Mesenchymal stem cell (in vitro differentiated cells and primary cell): Measurements from ENCODE around the gene FAM114A2.

Experiments
- DNase-seq: peaks from one replicate; pipeline ENCODE4 v3.0.0-alpha.2; 2013
- H2AFZ ChIP-seq: one replicate; pipeline ENCODE4 v1.6.1; 2013; ENCODE audit warnings: low read depth, mild to moderate bottlenecking, control low read depth, inconsistent platforms, low read length, moderate library complexity
- H2AK5ac ChIP-seq: 2 replicates; pipeline ENCODE4 v1.6.1; 2013; ENCODE audit warnings: low read length, moderate library complexity, mild to moderate bottlenecking, inconsistent platforms; ENCODE audit not compliant: severe bottlenecking
- H2BK120ac ChIP-seq: one replicate; pipeline ENCODE4 v1.6.1; 2013; ENCODE audit warnings: low read depth, mild to moderate bottlenecking, inconsistent platforms, low read length, moderate library complexity
- H2BK12ac ChIP-seq, 2 experiments: one replicate each; pipeline ENCODE4 v1.6.1; 2013; ENCODE audit warnings: inconsistent platforms in 2 of 2, low read length in 2 of 2, mild to moderate bottlenecking in 2 of 2, moderate library complexity in 2 of 2, control low read depth in 1 of 2
- H2BK15ac ChIP-seq: one replicate; pipeline ENCODE4 v1.6.1; 2013; ENCODE audit warnings: mild to moderate bottlenecking, low read depth, inconsistent platforms; ENCODE audit not compliant: poor library complexity, severe bottlenecking
- H2BK5ac ChIP-seq: 2 replicates; pipeline ENCODE4 v1.6.1; 2013; ENCODE audit warnings: low read depth, mild to moderate bottlenecking, low read length, control low read depth, inconsistent platforms; ENCODE audit not compliant: poor library complexity, severe bottlenecking
- H3K14ac ChIP-seq, 2 experiments: one replicate each; pipeline ENCODE4 v1.6.1; 2013; ENCODE audit warnings: inconsistent platforms in 2 of 2, low read length in 2 of 2, control low read depth in 1 of 2, mild to moderate bottlenecking in 1 of 2, moderate library complexity in 1 of 2
- H3K18ac ChIP-seq, 2 experiments: one replicate each; pipeline ENCODE4 v1.6.1; 2013; ENCODE audit warnings: inconsistent platforms in 2 of 2, low read length in 2 of 2, control low read depth in 1 of 2, low read depth in 1 of 2, mild to moderate bottlenecking in 1 of 2
- H3K23ac ChIP-seq, 2 experiments: one replicate each; pipeline ENCODE4 v1.6.1; 2013; ENCODE audit warnings: inconsistent platforms in 2 of 2, low read length in 2 of 2, mild to moderate bottlenecking in 2 of 2, moderate library complexity in 2 of 2, control low read depth in 1 of 2
- H3K27ac ChIP-seq: 2 replicates; pipeline ENCODE4 v1.5.1; 2013; ENCODE audit warnings: mild to moderate bottlenecking, moderate library complexity, low read length, control low read depth, inconsistent platforms; ENCODE audit not compliant: poor library complexity, severe bottlenecking
- H3K27me3 ChIP-seq, 2 experiments: 2 replicates each; pipeline versions ENCODE4 v1.6.1 to v1.7.0; 2013; ENCODE audit warnings: low read length in 2 of 2, mild to moderate bottlenecking in 2 of 2, moderate library complexity in 2 of 2, control low read depth in 1 of 2, inconsistent platforms in 1 of 2; ENCODE audit not compliant: control insufficient read depth in 1 of 2, insufficient read depth in 1 of 2
- H3K36me3 ChIP-seq, 2 experiments: 2 replicates each; pipeline versions ENCODE4 v1.6.1 to v1.7.0; 2013; ENCODE audit warnings: low read length in 2 of 2, control low read depth in 1 of 2, inconsistent platforms in 1 of 2, low read depth in 1 of 2, mild to moderate bottlenecking in 1 of 2; ENCODE audit not compliant: insufficient read depth in 2 of 2, control insufficient read depth in 1 of 2
- H3K4ac ChIP-seq, 2 experiments: one replicate each; pipeline ENCODE4 v1.6.1; 2013; ENCODE audit warnings: inconsistent platforms in 2 of 2, low read length in 2 of 2, mild to moderate bottlenecking in 2 of 2, moderate library complexity in 2 of 2, control low read depth in 1 of 2, low read depth in 1 of 2
- H3K4me1 ChIP-seq: 2 replicates; pipeline ENCODE4 v1.6.1; 2013; ENCODE audit warnings: low read depth, low read length, control low read depth; ENCODE audit not compliant: control insufficient read depth, insufficient read depth
- H3K4me2 ChIP-seq: 2 replicates; pipeline ENCODE4 v1.6.1; 2013; ENCODE audit warnings: low read length, mild to moderate bottlenecking, inconsistent platforms; ENCODE audit not compliant: poor library complexity, severe bottlenecking
- H3K4me3 ChIP-seq, 2 experiments: 2 replicates each; pipeline versions ENCODE4 v1.5.1 to v1.7.0; 2013; ENCODE audit warnings: low read length in 2 of 2, mild to moderate bottlenecking in 2 of 2, control low read depth in 1 of 2, low read depth in 1 of 2; ENCODE audit not compliant: insufficient read depth in 1 of 2
- H3K79me1 ChIP-seq: replicated peaks from 2 replicates; pipeline ENCODE4 v1.6.1; 2013; ENCODE audit warnings: mild to moderate bottlenecking, control low read depth, low read length, inconsistent platforms; ENCODE audit not compliant: poor library complexity, severe bottlenecking
- H3K9ac ChIP-seq: 2 replicates; pipeline ENCODE4 v1.7.0; 2013; ENCODE audit warnings: mild to moderate bottlenecking, low read length, moderate library complexity
- H3K9me3 ChIP-seq: 2 replicates; pipeline ENCODE4 v1.7.0; 2013; ENCODE audit warnings: mild to moderate bottlenecking, low read length; ENCODE audit not compliant: control insufficient read depth
- H4K8ac ChIP-seq: one replicate; pipeline ENCODE4 v1.6.1; 2013; ENCODE audit warnings: inconsistent platforms, mild to moderate bottlenecking, low read length, moderate library complexity
- H4K91ac ChIP-seq: one replicate; pipeline ENCODE4 v1.6.1; 2013; ENCODE audit warnings: mild to moderate bottlenecking, low read length, inconsistent platforms
- WGBS: methylation state at CpG from one replicate; pipeline ENCODE4 v1.1.7; 2013; ENCODE audit warnings: mixed read lengths; 5-methylcytosine and 5-hydroxymethylcytosine counted together

Gene FAM114A2

DNA sequence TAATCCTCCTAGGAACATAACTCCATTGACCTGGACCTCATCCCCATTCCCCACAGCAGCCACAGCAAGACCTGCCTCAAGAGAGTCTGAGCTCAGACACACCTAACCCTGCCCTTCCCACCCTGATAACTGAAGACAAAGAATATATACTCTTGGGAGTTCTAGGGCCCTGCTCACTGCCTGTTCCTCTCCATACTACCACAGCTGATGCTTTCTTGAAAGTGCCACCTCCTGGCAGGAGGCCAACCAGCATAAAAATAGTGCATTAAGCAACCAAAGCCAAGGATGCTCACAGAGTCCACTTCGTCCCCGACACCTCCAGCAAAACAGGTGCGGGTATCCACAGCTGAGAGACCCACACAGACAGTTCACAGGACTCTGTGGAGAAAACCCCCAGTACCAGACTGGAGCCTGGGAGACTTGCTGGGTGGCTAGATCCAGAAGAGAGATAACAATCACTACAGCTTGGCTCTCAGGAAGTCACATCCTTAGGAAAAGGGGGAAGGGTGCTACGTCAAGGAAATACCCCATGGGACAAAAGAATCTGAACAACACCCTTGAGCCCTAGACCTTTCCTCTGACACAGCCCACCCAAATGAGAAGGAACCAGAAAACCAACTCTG is 23.5 kb downstream of the FAM114A2 start:
- Histone ChIP-seq H3K14ac (no peak overlapping the region), H4K91ac (no peak overlapping the region), H2AFZ (no peak overlapping the region), H3K23ac (no peak overlapping the region), H3K27ac (no peak overlapping the region), H4K8ac (no peak overlapping the region), H2BK5ac (no peak overlapping the region), H2AK5ac (no peak overlapping the region), H3K36me3 (peaks cover 8 to 24% of the 10 kb centered on the region in 2 experiments), H3K4me1 (no peaks in the 10 kb centered on the region), H2BK12ac (no peak overlapping the region), H3K18ac (no peak overlapping the region), H3K4ac (no peak overlapping the region), H3K27me3 (no peaks in the 10 kb centered on the region), H3K9ac (no peak overlapping the region), H2BK120ac (no peak overlapping the region), H3K4me2 (no peak overlapping the region), H3K79me1 (peaks cover 9% of the 10 kb centered on the region), H3K9me3 (no peaks in the 10 kb centered on the region), H2BK15ac (no peak overlapping the region), H3K4me3 (no peak overlapping the region)
- 88% methylated on average over 4 of the region's 4 CpGs for WGBS
- no peak for DNase-seq

DNA sequence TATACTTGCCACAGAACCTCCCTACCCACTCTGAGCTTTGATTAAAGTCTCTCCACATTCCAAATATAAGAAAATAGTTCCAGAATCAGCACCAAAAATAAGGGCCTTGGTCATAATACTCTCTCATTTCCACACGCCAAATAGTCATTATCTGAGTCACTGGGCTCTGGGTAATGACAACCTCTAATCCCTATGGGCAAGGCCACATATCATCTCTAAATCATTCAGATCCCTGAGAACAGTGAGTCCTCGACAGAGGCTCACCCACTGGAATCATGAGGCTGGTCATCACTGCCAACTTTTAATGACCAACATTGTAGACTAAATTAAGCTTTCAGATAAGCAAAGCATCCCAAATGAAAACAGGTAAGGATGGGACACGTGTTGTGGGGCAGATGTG is 28.1 kb downstream of the FAM114A2 start:
- no peak overlapping the region for H2AFZ ChIP-seq
- WGBS: 77% methylated on average over 3 of the region's 3 CpGs

DNA sequence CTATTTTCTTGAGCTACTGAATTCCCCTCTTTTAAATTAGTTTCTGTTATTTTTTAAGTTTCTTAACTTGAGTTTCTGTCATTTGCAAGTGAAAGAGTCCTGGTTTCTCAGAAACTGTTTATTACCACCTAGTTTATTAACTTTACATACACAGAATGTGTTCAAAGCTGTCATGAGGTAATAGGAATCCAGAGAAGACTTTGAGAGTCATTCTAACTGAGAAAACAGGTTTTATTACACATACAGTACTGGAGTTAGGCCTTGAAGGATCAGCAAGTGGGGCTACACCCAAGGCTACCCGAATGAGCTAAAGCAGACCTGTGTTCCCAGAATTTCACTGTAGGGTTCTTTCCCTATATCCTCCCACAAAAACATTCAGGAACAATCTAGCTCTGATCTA is 33.1 kb downstream of the FAM114A2 start:
- no peaks in the 10 kb centered on the region for H3K9me3 ChIP-seq
- DNase-seq: no peak
- H2BK15ac ChIP-seq: no peak overlapping the region
- H2BK12ac ChIP-seq: no peak overlapping the region
- H3K27me3 ChIP-seq: no peaks in the 10 kb centered on the region
- no peaks in the 10 kb centered on the region for H3K4me1 ChIP-seq
- no peak overlapping the region for H3K4me2 ChIP-seq
- H3K4me3 ChIP-seq: no peak overlapping the region
- no peak overlapping the region for H3K9ac ChIP-seq
- H2AFZ ChIP-seq: no peak overlapping the region
- H2BK120ac ChIP-seq: no peak overlapping the region
- no peak overlapping the region for H3K23ac ChIP-seq
- no peak overlapping the region for H3K27ac ChIP-seq
- H3K79me1 ChIP-seq: no peaks in the 10 kb centered on the region
- no peak overlapping the region for H3K4ac ChIP-seq
- H3K14ac ChIP-seq: no peak overlapping the region
- 100% methylated on average over 1 of the region's 1 CpG for WGBS
- no peak overlapping the region for H2AK5ac ChIP-seq
- no peak overlapping the region for H4K8ac ChIP-seq
- H4K91ac ChIP-seq: no peak overlapping the region
- peaks cover 0 to 48% of the 10 kb centered on the region in 2 experiments for H3K36me3 ChIP-seq
- no peak overlapping the region for H3K18ac ChIP-seq
- H2BK5ac ChIP-seq: no peak overlapping the region

More for the DNA sequence above, 28.1 kb downstream of the FAM114A2 start:
- Histone ChIP-seq H4K91ac (no peak overlapping the region), H2BK12ac (no peak overlapping the region), H3K27ac (no peak overlapping the region), H2BK5ac (no peak overlapping the region), H2BK15ac (no peak overlapping the region), H3K79me1 (peaks cover 9% of the 10 kb centered on the region), H2AK5ac (no peak overlapping the region), H4K8ac (no peak overlapping the region), H3K9ac (no peak overlapping the region), H3K18ac (no peak overlapping the region), H3K27me3 (no peaks in the 10 kb centered on the region), H3K14ac (no peak overlapping the region), H3K23ac (no peak overlapping the region), H3K9me3 (no peaks in the 10 kb centered on the region), H3K36me3 (peaks cover 8 to 34% of the 10 kb centered on the region in 2 experiments), H2BK120ac (no peak overlapping the region), H3K4ac (no peak overlapping the region), H3K4me1 (no peaks in the 10 kb centered on the region), H3K4me3 (no peak overlapping the region), H3K4me2 (no peak overlapping the region)
- no peak for DNase-seq

DNA sequence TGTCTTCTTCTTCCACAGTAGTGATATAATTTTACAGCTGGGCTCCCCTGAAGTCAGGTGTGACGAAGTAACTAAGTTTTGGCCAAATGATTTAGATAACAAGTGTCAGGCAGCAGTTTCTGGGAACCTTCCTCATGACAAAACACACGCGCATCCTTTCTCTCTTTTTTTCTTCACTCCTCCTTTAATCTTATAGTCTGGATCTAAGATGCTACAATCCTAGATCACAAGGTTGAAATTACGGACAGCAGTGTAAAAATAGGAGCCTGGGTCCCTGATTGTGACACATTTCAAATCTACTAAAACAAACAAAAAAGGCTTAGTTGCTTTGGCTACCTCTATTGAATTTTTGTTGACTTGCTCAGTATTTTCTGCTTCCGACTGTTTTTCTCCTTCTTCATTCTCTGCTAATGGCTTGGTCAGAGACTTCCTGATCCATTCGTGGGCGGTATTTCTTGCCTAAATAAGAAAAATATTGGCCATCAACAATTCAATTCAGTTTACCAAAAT is 36.1 kb downstream of the FAM114A2 start:
- Histone ChIP-seq H2BK5ac (no peak overlapping the region), H2BK15ac (no peak overlapping the region), H4K8ac (no peak overlapping the region), H3K23ac (no peak overlapping the region), H3K4me1 (no peaks in the 10 kb centered on the region), H2BK120ac (no peak overlapping the region), H3K9me3 (no peaks in the 10 kb centered on the region), H3K27me3 (no peaks in the 10 kb centered on the region), H4K91ac (no peak overlapping the region), H3K4ac (no peak overlapping the region), H3K79me1 (no peaks in the 10 kb centered on the region), H2AK5ac (no peak overlapping the region), H2BK12ac (no peak overlapping the region), H3K14ac (no peak overlapping the region), H2AFZ (no peak overlapping the region), H3K27ac (no peak overlapping the region), H3K36me3 (peaks cover 3 to 48% of the 10 kb centered on the region in 2 experiments), H3K18ac (no peak overlapping the region), H3K9ac (no peak overlapping the region), H3K4me2 (no peak overlapping the region), H3K4me3 (no peak overlapping the region)
- DNase-seq: no peak
- WGBS: 89% methylated on average over 7 of the region's 7 CpGs
